ENCODE data around the gene PPP2R2C. TPM values are rescaled to one million over a fixed set of nuclear protein-coding genes. Genes with fewer than 3 reads are reported as not detected.

Gene PPP2R2C
- total and polyA plus RNA-seq, 5 donors = 2.3 to 7.2 (median 2.8) TPM

DNA sequence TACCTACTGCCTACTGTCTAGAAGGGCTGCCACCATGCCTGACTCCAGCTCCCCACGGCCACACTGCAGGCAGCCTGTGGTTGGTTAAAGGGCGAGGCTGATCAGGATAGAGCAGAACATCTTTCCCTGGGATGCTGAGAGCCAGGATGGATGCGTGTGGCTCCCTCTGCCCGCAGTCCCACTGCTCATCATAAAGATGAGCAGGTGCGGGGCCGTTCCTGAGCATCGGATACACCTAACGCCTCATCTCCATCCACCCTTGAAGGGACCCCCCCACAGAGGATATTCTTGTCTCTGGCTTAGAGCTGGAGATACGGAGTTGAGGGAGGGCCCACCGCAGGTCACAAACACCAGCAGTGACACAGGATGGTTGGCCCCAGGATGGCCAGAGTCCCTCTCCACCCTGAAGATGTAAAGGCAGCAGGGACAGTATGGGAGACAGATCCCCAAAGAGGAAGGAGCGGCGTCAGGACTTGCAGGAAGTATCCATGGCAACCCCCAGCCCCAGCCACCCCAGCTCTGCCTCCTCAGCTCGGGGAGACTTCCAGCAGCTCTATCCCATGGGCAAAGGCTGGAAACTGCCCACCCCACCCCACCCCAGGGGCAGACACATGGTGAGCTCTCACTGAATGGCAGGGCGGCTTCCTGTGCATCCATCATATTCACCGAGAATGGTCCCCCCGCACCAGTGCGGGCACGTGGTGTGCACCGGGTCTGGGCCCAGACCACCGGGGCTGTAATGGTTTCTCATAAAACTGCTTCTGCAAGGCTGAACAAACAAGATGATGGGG is 19.3 kb downstream of the PPP2R2C start:
- Histone ChIP-seq H3K4me3 (ENCODE audit: low read length) (no peak overlapping the region), H3K9me3 (ENCODE audit: control insufficient read depth, low read length) (no peaks in the 10 kb centered on the region), H3K27me3 (ENCODE audit: control insufficient read depth, insufficient read depth) (no peaks in the 10 kb centered on the region), H3K27ac (ENCODE audit: low read length) (no peak overlapping the region), H3K4me1 (ENCODE audit: control insufficient read depth, insufficient read depth, low read length) (no peaks in the 10 kb centered on the region)
- intact Hi-C loops (cut with DNase I) = no loop called here
- ATAC-seq (no peak), DNase-seq (no peak)
- WGBS = 72% methylated on average over 20 of the region's 20 CpGs

GRCh38 chr4:6452116-6452896 is 20.1 kb downstream of the PPP2R2C start:
- ATAC-seq (no peak), DNase-seq (no peak)
- intact Hi-C loops (cut with DNase I) = no loop called here
- Histone ChIP-seq H3K4me3 (ENCODE audit: low read length) (no peak overlapping the region), H3K4me1 (ENCODE audit: control insufficient read depth, insufficient read depth, low read length) (no peaks in the 10 kb centered on the region), H3K27me3 (ENCODE audit: control insufficient read depth, insufficient read depth) (no peaks in the 10 kb centered on the region), H3K9me3 (ENCODE audit: control insufficient read depth, low read length) (no peaks in the 10 kb centered on the region), H3K27ac (ENCODE audit: low read length) (no peak overlapping the region)
- WGBS = 69% methylated on average over 11 of the region's 11 CpGs

GRCh38 chr4:6451309-6451708 is 21.1 kb downstream of the PPP2R2C start:
- Histone ChIP-seq H3K27ac (ENCODE audit: low read length) (no peak overlapping the region), H3K9me3 (ENCODE audit: control insufficient read depth, low read length) (no peaks in the 10 kb centered on the region), H3K4me3 (ENCODE audit: low read length) (no peak overlapping the region), H3K27me3 (ENCODE audit: control insufficient read depth, insufficient read depth) (no peaks in the 10 kb centered on the region), H3K4me1 (ENCODE audit: control insufficient read depth, insufficient read depth, low read length) (no peaks in the 10 kb centered on the region)
- DNase-seq = no peak
- intact Hi-C loops (cut with DNase I) = no loop called here
- WGBS = 68% methylated on average over 6 of the region's 6 CpGs
- ATAC-seq = no peak

- Histone ChIP-seq H3K4me3 (ENCODE audit: low read length) (no peak overlapping the region), H3K27me3 (ENCODE audit: control insufficient read depth, insufficient read depth) (no peaks in the 10 kb centered on the region), H3K27ac (ENCODE audit: low read length) (no peak overlapping the region), H3K4me1 (ENCODE audit: control insufficient read depth, insufficient read depth, low read length) (no peaks in the 10 kb centered on the region), H3K9me3 (ENCODE audit: control insufficient read depth, low read length) (no peaks in the 10 kb centered on the region)
- intact Hi-C loops (cut with DNase I) = no loop called here
- ATAC-seq (no peak), DNase-seq (no peak)
- 83% methylated on average over 7 of the region's 7 CpGs for WGBS
Observed at GRCh38 chr4:6450709-6451108, 21.7 kb downstream of the PPP2R2C start.

- WGBS = 60% methylated on average over 15 of the region's 15 CpGs
Observed at GRCh38 chr4:6449746-6450369, 22.6 kb downstream of the PPP2R2C start.

GRCh38 chr4:6449335-6449734 is 23.1 kb downstream of the PPP2R2C start:
- intact Hi-C loops (cut with DNase I) = no loop called here
- H3K4me3 ChIP-seq (ENCODE audit: low read length) = no peak overlapping the region
- H3K27ac ChIP-seq (ENCODE audit: low read length) = no peak overlapping the region
- ATAC-seq = no peak
- no peaks in the 10 kb centered on the region for H3K4me1 ChIP-seq (ENCODE audit: control insufficient read depth, insufficient read depth, low read length)
- no peak for DNase-seq
- no peaks in the 10 kb centered on the region for H3K27me3 ChIP-seq (ENCODE audit: control insufficient read depth, insufficient read depth)
- WGBS = 72% methylated on average over 14 of the region's 14 CpGs
- no peaks in the 10 kb centered on the region for H3K9me3 ChIP-seq (ENCODE audit: control insufficient read depth, low read length)

More at GRCh38 chr4:6449746-6450369, 22.6 kb downstream of the PPP2R2C start:
- Histone ChIP-seq H3K27ac (ENCODE audit: low read length) (no peak overlapping the region), H3K27me3 (ENCODE audit: control insufficient read depth, insufficient read depth) (no peaks in the 10 kb centered on the region), H3K4me3 (ENCODE audit: low read length) (no peak overlapping the region), H3K9me3 (ENCODE audit: control insufficient read depth, low read length) (no peaks in the 10 kb centered on the region), H3K4me1 (ENCODE audit: control insufficient read depth, insufficient read depth, low read length) (no peaks in the 10 kb centered on the region)
- ATAC-seq = no peak
- DNase-seq = no peak
- intact Hi-C loops (cut with DNase I) = no loop called here

- 82% methylated on average over 21 of the region's 21 CpGs for WGBS
- no peak for DNase-seq
- H3K4me1 ChIP-seq (ENCODE audit: control insufficient read depth, insufficient read depth, low read length) = no peaks in the 10 kb centered on the region
- H3K27me3 ChIP-seq (ENCODE audit: control insufficient read depth, insufficient read depth) = no peaks in the 10 kb centered on the region
- no peak overlapping the region for H3K27ac ChIP-seq (ENCODE audit: low read length)
- intact Hi-C loops (cut with DNase I) = no loop called here
- H3K4me3 ChIP-seq (ENCODE audit: low read length) = no peak overlapping the region
- H3K9me3 ChIP-seq (ENCODE audit: control insufficient read depth, low read length) = no peaks in the 10 kb centered on the region
- ATAC-seq = no peak
Observed at GRCh38 chr4:6448476-6449170, 23.8 kb downstream of the PPP2R2C start.

GRCh38 chr4:6447672-6448171 is 24.7 kb downstream of the PPP2R2C start:
- Histone ChIP-seq H3K27me3 (ENCODE audit: control insufficient read depth, insufficient read depth) (no peaks in the 10 kb centered on the region), H3K9me3 (ENCODE audit: control insufficient read depth, low read length) (no peaks in the 10 kb centered on the region), H3K27ac (ENCODE audit: low read length) (no peak overlapping the region), H3K4me1 (ENCODE audit: control insufficient read depth, insufficient read depth, low read length) (no peaks in the 10 kb centered on the region), H3K4me3 (ENCODE audit: low read length) (no peak overlapping the region)
- 56% methylated on average over 22 of the region's 22 CpGs for WGBS
- intact Hi-C loops (cut with DNase I) = no loop called here
- DNase-seq (no peak), ATAC-seq (no peak)

DNA sequence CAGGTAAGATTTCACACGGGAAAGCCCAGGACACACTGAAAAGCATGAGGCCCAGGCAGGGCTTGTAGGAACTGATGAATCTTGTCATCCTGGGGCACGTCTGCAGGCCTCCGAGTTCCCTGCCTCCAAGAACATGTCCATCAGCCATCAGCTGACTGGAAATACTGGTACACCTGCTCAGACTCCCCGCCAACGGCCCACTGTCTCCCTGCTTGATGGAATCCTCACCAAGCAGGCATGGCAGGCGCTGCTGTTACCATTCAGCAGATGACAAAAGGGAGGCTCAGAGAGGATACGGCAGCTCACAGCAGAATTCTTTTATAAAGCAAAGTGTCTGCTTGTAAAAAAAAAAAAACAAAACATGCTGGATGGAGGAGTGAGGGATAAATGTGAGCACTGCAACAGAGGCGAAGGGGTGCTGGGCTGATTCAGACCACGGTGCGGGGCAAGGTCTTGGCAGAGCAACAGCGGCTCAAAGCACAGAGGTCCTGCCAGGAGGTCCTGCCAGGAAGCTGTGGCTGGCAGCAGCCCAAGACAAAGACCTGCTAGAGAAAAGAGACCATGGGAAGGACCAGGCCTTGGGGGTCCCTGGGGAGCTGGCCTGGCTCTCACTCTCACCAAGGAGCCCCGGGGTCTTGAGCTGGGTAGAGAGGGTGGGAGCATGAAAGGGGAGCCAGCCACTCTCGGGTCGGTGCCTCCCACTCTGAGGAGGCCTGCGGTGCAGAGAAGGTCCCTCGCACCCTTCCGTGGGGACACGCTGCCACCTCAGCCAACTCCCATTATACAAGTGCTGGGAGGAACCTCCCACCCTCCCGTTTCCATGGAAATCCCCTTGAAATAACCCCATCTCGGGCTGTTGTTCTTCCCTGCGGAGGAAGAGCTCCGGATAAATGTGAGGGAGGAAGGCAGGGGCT is 25.6 kb downstream of the PPP2R2C start:
- WGBS = 29% methylated on average over 22 of the region's 22 CpGs
- DNase-seq = peak; percentile 51 to 82 (median 82)

DNA sequence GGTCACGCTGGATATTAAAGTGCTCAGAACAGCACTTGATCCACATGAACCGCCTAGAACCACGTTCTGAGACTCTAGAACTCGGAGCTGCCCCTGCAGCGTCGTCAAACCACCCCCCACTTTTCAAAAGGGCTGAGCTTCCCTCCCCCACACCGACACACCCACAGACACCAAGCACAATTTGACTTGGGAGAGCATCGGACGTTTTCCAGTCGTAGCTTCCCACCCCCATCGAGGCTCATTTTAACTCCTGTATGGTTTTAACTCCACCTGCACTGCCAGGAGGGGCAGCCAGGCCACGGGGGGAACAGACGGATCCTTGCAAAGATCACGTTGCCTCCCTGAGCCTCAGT is 26.3 kb downstream of the PPP2R2C start:
- Histone ChIP-seq H3K27ac (ENCODE audit: low read length) (no peak overlapping the region), H3K4me3 (ENCODE audit: low read length) (no peak overlapping the region), H3K4me1 (ENCODE audit: control insufficient read depth, insufficient read depth, low read length) (no peaks in the 10 kb centered on the region), H3K9me3 (ENCODE audit: control insufficient read depth, low read length) (no peaks in the 10 kb centered on the region), H3K27me3 (ENCODE audit: control insufficient read depth, insufficient read depth) (no peaks in the 10 kb centered on the region)
- DNase-seq = no peak
- intact Hi-C loops (cut with DNase I) = no loop called here
- no peak for ATAC-seq
- 82% methylated on average over 14 of the region's 14 CpGs for WGBS

More for the DNA sequence above, 25.6 kb downstream of the PPP2R2C start:
- intact Hi-C loops (cut with DNase I) = no loop called here
- ATAC-seq = peak; percentile 28 to 69
- Histone ChIP-seq H3K4me3 (ENCODE audit: low read length) (no peak overlapping the region), H3K27me3 (ENCODE audit: control insufficient read depth, insufficient read depth) (no peaks in the 10 kb centered on the region), H3K27ac (ENCODE audit: low read length) (no peak overlapping the region), H3K4me1 (ENCODE audit: control insufficient read depth, insufficient read depth, low read length) (no peaks in the 10 kb centered on the region), H3K9me3 (ENCODE audit: control insufficient read depth, low read length) (no peaks in the 10 kb centered on the region)

Data from right cardiac atrium (tissue), 5 donors.